Psoas muscle (tissue), 8 donors: ENCODE data around the gene PTP4A2. TPM values are rescaled to one million over a fixed set of nuclear protein-coding genes. Genes with fewer than 3 reads are reported as not detected.

ENCODE experiments used
- ATAC-seq, 4 donors: fragments of 200-7000 bp; cut with Tn5 transposase; one replicate each; pipeline ENCODE4 v1.9.1; 2020; ENCODE audit warnings: moderate library complexity in 3 of 4, mild to moderate bottlenecking in 2 of 4
- DNase-seq, 2 donors: peaks; one replicate each; pipeline ENCODE4 v3.0.0-alpha.2; 2020
- H3K27ac ChIP-seq: fragments of 200-600 bp; one replicate; pipeline ENCODE4 v1.8.0; 2022
- H3K27me3 ChIP-seq, 3 donors: fragments of 200-600 bp in 1 of 3; one replicate each; pipeline versions ENCODE4 v1.6.1 to v1.8.0; 2013 to 2022; ENCODE audit warnings: low read length in 2 of 3, mild to moderate bottlenecking in 2 of 3, moderate library complexity in 1 of 3; ENCODE audit not compliant: insufficient read depth in 3 of 3
- H3K36me3 ChIP-seq, 2 donors: fragments of 200-600 bp in 1 of 2; one replicate each; pipeline versions ENCODE4 v1.6.1 to v1.8.0; 2013 to 2022; ENCODE audit warnings: low read depth in 1 of 2, mild to moderate bottlenecking in 1 of 2, moderate library complexity in 1 of 2; ENCODE audit not compliant: insufficient read depth in 1 of 2
- H3K4me1 ChIP-seq: fragments of 200-600 bp; one replicate; pipeline ENCODE4 v1.8.0; 2022
- H3K4me3 ChIP-seq: fragments of 200-600 bp; one replicate; pipeline ENCODE4 v1.8.0; 2022; ENCODE audit warnings: mild to moderate bottlenecking
- H3K9me3 ChIP-seq: fragments of 200-600 bp; one replicate; pipeline ENCODE4 v1.8.0; 2022
- WGBS, 3 donors: extraction: QIAGEN DNeasy Blood & Tissue Kit; methylation state at CpG; one replicate each; pipeline versions ENCODE4 v1.1.6 to v1.1.7; 2013; 5-methylcytosine and 5-hydroxymethylcytosine counted together
- intact Hi-C, 2 donors: fragments of 100-400 bp; cut with DNase I; formaldehyde crosslinking; loops; one replicate each; pipeline versions ENCODE4 v1.11.0 to v1.14.2; 2022
- polyA plus RNA-seq, 3 donors: library from polyadenylated mRNA; stranded (reverse); fragments of 200-250 nt; gene quantifications; one replicate each; pipeline ENCODE4 v1.2.3, GENCODE V29; 2013
- total RNA-seq, 4 donors: library from RNA; stranded (reverse); fragmentation: NEBNext Ultra II Directional in 2 of 4; extraction: Animal tissue kit (Norgen Biotek cat#: 25700) in 2 of 4; gene quantifications; one replicate each; pipeline versions ENCODE4 v1.2.1 to v1.2.4, GENCODE V29; 2021 to 2023
- TF ChIP-seq, protein P1 (sequence below): fragments of 200-600 bp; IDR thresholded peaks from one replicate; pipeline ENCODE4 v1.8.0; 2022; ENCODE audit warnings: antibody characterized with exemption
- donor health status: healthy with polysubstance abuse.
- donor health status: DM: no; HTN: no; CAD: no; lungs with moderate emphysema.
- donor health status: Bipolar disorder and iron deficiency.
- donor health status: healthy.
- donor health status: DM: yes; HTN: yes; CAD: no.
- donor health status: DM: no; HTN: no; CAD: no.
- donor health status: DM: no; HTN: no; CAD: no.
- donor health status: DM: yes; HTN: yes; CAD: no.

Gene PTP4A2
- total and polyA plus RNA-seq, 7 donors = 246 to 729 (median 370) TPM

DNA sequence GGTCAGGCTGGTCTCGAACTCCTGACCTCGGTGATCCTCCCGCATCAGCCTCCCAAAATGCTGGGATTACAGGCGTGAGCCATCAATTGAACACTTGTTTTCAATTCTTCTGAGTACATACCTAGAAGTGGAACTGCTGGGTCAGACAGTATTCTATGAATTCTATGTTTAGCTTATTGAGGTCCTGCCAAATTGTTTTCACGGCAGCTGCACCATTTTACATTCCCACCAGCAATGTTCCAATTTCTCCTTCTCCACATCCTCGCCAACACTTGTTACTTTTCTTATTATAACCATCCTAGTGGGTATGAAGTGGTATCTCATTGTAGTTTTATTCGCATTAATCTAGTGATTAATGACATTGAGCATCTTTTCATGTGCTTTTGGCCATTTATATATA, 49.9 kb downstream of the PTP4A2 start:
- 62 to 70% (median 67%) methylated on average over 7 of the region's 7 CpGs for WGBS, 3 donors
- intact Hi-C loops = no loop called here
- no peaks in the 10 kb centered on the region for H3K9me3 ChIP-seq

DNA sequence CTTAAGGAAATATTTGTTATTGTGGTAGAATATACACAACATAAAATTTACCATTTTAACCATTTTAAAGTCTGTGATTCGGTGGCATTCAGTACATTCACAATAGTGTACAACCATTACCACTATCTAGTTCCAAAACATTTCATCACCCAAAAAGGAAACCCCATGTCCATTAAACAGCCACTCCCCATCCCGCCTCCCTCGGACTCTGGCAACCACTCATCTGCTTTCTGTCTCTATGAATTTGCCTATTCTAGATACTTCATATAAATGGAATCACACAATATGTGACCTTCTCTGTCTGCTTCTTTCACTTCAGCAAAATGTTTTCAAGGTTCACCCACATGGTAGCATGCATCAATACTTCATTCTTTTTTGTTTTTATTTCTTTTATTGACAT, 51.3 kb downstream of the PTP4A2 start:
- no peak overlapping the region for H3K27ac ChIP-seq
- H3K4me3 ChIP-seq = no peak overlapping the region
- H3K36me3 ChIP-seq = no peaks in the 10 kb centered on the region
- no peak for DNase-seq
- no peaks in the 10 kb centered on the region for H3K27me3 ChIP-seq
- 59 to 71% (median 61%) methylated on average over 3 of the region's 3 CpGs for WGBS, 3 donors
- no peaks in the 10 kb centered on the region for H3K4me1 ChIP-seq
- no peaks in the 10 kb centered on the region for H3K9me3 ChIP-seq
- intact Hi-C loops = no loop called here
- TF ChIP-seq, protein P1, sequence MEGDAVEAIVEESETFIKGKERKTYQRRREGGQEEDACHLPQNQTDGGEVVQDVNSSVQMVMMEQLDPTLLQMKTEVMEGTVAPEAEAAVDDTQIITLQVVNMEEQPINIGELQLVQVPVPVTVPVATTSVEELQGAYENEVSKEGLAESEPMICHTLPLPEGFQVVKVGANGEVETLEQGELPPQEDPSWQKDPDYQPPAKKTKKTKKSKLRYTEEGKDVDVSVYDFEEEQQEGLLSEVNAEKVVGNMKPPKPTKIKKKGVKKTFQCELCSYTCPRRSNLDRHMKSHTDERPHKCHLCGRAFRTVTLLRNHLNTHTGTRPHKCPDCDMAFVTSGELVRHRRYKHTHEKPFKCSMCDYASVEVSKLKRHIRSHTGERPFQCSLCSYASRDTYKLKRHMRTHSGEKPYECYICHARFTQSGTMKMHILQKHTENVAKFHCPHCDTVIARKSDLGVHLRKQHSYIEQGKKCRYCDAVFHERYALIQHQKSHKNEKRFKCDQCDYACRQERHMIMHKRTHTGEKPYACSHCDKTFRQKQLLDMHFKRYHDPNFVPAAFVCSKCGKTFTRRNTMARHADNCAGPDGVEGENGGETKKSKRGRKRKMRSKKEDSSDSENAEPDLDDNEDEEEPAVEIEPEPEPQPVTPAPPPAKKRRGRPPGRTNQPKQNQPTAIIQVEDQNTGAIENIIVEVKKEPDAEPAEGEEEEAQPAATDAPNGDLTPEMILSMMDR = no peak
- ATAC-seq = no peak

More for the DNA sequence above, 49.9 kb downstream of the PTP4A2 start:
- H3K4me3 ChIP-seq = no peak overlapping the region
- DNase-seq = no peak
- TF ChIP-seq, protein P1 = no peak
- H3K4me1 ChIP-seq = no peaks in the 10 kb centered on the region
- H3K27ac ChIP-seq = no peak overlapping the region
- no peak for ATAC-seq
- no peaks in the 10 kb centered on the region for H3K36me3 ChIP-seq
- H3K27me3 ChIP-seq = no peaks in the 10 kb centered on the region

DNA sequence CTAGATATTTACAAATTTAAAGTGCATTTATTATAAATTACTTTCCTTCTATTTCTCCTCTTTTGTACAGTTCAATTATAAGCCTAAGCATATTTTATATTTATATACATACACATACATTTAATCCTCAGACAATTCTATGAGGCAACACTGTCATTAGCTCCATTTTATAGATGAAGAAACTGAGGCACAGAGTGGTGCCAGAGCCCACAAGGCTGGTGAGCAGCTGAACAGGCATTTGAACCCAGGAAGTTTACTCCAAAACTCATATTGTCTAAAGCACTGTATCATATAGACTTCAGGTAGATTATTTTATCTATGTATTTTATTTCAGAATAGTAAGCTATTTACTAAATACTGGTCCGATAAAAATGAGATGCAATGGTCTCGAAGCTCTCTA, 52.3 kb downstream of the PTP4A2 start:
- DNase-seq (no peak), ATAC-seq (no peak)
- Histone ChIP-seq H3K27me3 (no peaks in the 10 kb centered on the region), H3K36me3 (no peaks in the 10 kb centered on the region), H3K9me3 (no peaks in the 10 kb centered on the region), H3K4me3 (no peak overlapping the region), H3K4me1 (no peaks in the 10 kb centered on the region), H3K27ac (no peak overlapping the region)
- TF ChIP-seq, protein P1 = no peak
- intact Hi-C loops = no loop called here
- 92 to 97% (median 93%) methylated on average over 2 of the region's 2 CpGs for WGBS, 3 donors

DNA sequence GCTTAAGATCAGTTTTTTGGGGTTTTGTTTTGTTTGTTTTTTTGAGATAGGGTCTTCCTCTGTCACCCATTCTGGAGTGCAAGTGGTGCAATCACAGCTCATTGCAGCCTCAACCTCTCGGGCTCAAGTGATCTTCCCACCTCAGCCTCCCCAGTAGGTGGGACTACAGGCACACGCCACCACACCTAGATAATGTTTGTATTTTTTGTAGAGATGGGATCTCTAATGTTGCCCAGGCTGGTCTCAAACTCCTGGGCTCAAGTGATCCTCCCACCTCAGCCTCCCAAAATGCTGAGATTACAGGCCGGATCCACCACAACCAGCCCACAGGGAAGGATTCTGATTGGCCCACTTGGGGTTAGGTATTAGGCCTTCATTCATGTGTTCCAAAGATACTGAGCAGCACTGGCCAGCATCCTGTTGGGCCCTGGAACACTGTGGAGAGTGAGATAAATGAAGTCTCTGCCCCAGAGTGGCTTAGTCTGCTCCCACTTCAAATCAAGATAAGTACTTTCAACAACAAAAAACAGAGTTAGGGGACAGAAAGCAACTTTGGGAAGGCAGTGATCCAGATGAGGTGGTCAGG, 54.7 kb downstream of the PTP4A2 start:
- H3K27ac ChIP-seq = no peak overlapping the region
- H3K27me3 ChIP-seq = no peaks in the 10 kb centered on the region
- H3K9me3 ChIP-seq = no peaks in the 10 kb centered on the region
- 94 to 97% (median 97%) methylated on average over 3 of the region's 3 CpGs for WGBS, 3 donors
- H3K4me3 ChIP-seq = no peak overlapping the region
- TF ChIP-seq, protein P1 = no peak
- no peak for DNase-seq
- H3K4me1 ChIP-seq = no peaks in the 10 kb centered on the region
- no peaks in the 10 kb centered on the region for H3K36me3 ChIP-seq
- ATAC-seq = no peak
- intact Hi-C loops = no loop called here

DNA sequence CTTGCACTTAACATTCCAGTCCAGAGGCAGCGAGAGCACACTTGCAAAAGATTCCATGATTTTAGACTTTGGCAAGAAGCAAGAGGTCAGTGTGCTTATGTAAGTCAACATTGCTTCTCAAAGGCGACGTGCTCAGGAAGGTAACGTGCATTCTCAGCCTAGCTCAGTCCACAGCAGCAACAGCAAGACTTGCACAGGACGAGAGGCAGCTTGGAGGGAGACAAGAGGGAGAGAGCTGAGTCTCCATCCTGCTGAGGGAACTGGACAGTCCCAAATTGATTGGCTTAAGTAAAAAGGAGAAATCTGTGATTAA, 56.5 kb downstream of the PTP4A2 start:
- H3K4me3 ChIP-seq = no peak overlapping the region
- TF ChIP-seq, protein P1 = no peak
- no peaks in the 10 kb centered on the region for H3K27me3 ChIP-seq
- H3K9me3 ChIP-seq = no peaks in the 10 kb centered on the region
- 55 to 63% (median 61%) methylated on average over 5 of the region's 5 CpGs for WGBS, 3 donors
- no peaks in the 10 kb centered on the region for H3K4me1 ChIP-seq
- no peak overlapping the region for H3K27ac ChIP-seq
- ATAC-seq = no peak
- intact Hi-C loops = no loop called here
- H3K36me3 ChIP-seq = no peaks in the 10 kb centered on the region
- no peak for DNase-seq
